GM19324 (cell line): Measurements from ENCODE around the gene AQP2.

Experiments
- ATAC-seq: cut with Tn5 transposase; IDR thresholded peaks from one replicate; pipeline ENCODE4 v1.9.1; 2021; ENCODE audit warnings: mild to moderate bottlenecking, moderate library complexity; ENCODE audit not compliant: unreplicated experiment, low FRiP score

Gene AQP2

GRCh38 chr12:49939707-49940106 lies 10.8 kb upstream of the AQP2 start:
- no peak for ATAC-seq

GRCh38 chr12:49941556-49942511 lies 8.7 kb upstream of the AQP2 start:
- ATAC-seq = no peak

DNA sequence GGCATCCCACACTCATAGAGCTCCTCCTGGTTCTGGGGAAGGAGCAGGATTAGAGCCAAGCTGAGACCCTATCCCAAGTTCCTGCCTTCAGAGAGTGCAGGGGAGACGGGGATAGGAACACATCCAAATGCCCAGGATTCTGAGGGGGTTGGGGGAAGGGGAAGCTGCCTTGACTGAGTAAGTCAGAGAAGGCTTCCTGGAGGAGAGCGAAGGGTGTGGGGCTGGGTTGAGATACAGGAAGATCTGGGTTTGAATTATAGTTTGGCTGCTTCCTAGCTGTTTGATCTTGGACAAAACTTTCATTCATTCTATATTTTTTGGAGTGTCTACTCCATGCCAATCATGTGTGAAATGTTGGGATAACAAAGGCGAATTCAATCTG lies 8.0 kb upstream of the AQP2 start:
- ATAC-seq = no peak

DNA sequence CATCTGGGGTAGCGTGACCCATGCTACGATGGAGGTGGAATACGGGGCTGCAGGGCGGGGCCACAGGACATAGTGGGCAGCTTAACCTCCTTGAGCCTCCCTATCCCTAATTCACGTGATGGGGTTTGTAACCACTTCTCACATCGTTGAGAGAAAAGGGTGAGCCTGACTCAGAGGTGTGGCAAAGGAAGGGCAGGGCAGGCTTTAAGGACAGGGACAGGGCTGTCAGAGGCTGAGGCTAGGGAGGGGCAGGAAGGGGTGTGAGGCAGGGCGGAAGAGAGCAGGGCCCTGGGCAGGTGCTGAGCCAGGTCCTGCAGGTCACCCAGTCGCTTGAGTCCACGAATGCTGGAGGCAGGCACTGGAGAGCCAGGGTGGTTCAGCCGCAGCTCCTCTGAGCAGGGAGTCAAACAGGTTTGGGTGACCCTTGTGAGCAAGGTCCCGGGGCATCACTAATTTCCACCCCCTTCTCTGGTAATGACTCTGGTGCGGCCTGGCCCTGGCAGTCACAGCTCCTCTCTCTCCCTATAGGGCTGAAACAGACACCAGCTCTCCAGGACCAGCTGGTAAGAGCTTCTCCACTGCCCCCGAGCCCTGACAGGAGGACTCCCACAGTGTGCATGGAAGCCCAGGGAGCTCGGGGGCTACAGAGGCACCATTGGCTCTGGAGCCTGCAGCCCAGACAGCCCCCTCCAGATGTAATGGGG lies 7.5 kb upstream of the AQP2 start:
- no peak for ATAC-seq

DNA sequence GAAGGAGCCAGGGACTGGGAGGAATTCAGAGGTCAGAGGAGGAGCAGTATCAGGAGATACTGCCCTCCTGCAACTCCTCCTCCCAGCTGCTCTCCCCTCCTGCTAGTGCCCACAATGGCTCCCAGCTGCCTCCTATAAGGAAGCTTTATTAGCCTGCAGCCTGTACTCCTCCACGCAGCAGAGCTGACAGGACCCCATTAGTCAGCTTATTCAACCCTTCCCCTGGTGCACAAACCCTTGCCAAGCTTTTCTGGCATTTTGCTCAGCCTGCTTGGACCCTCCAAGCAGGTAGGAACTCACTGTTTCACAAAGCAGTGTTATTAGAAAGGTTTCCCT lies 6.9 kb upstream of the AQP2 start:
- no peak for ATAC-seq

DNA sequence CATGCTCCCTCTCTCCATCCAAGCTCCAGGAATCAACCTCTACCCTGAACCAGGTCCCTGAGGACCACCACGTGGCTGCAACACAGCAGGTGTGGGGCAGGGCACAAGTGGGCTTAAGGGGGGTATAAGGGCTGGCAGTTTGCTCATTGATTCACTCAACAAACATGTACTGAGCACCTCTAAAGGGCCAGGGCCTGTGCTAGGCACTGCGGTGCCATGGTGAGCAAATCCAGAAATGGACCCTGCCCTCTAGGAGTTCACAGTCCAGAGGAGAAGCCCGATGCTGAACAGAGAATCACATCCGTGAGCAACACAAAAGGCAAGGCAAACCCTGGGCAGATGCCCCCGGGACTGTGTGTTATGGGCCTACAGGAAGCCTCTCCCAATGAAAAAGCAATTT lies 6.5 kb upstream of the AQP2 start:
- no peak for ATAC-seq

GRCh38 chr12:49944718-49945117 lies 5.8 kb upstream of the AQP2 start:
- ATAC-seq = no peak

- peak; percentile 57 for ATAC-seq
Measured at GRCh38 chr12:49945394-49946080, 5.0 kb upstream of the AQP2 start.

- ATAC-seq = no peak
Measured at GRCh38 chr12:49946086-49946485, 4.5 kb upstream of the AQP2 start.

DNA sequence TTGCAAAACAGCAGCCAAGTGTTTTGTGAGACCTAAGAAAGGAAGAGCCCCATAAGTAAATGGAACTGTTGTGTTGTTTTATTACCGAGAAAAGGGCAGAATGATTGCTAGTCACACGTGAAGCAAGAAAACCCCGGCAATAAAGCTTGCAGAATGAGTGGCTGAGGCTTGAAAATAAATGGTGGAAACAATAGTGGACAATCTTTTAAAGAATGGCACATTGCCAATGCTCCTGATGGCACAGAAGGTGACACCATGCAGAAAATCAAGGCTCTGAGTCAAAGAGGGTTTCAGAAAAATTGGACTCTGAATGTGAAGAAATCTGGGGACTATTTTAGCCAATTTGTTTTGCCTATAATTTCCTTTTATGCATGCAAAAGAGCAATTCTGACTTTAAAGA lies 4.0 kb upstream of the AQP2 start:
- ATAC-seq = no peak

DNA sequence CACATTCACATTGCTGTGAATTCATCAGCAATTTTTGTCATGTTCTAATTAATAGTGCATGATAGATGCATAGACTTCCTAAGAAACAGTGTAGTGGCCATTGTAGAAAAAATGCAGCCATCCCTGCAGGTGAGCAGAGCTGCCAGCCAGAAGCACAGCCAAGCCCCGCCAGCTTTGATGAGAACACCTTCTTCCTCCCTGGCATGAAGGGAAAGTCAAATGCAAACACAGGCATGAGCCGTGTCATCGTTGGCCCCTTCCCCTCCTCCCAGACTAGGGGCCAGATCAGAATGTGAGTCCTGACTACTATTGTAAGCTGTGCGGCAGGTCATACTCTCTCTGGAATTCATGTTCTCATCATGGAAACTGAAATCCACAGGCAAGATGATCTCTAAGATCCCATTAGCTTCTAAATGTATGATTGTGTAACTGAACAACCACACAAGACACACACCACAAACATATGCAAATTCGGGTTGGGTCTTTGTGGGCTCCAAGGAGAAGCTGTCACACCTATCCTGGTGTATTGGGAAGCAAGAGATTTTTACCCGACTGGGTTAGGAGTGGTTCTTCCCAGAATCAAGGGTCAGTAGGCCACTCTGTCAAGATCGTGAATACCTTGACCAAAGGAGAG lies 2.8 kb upstream of the AQP2 start:
- ATAC-seq = no peak

DNA sequence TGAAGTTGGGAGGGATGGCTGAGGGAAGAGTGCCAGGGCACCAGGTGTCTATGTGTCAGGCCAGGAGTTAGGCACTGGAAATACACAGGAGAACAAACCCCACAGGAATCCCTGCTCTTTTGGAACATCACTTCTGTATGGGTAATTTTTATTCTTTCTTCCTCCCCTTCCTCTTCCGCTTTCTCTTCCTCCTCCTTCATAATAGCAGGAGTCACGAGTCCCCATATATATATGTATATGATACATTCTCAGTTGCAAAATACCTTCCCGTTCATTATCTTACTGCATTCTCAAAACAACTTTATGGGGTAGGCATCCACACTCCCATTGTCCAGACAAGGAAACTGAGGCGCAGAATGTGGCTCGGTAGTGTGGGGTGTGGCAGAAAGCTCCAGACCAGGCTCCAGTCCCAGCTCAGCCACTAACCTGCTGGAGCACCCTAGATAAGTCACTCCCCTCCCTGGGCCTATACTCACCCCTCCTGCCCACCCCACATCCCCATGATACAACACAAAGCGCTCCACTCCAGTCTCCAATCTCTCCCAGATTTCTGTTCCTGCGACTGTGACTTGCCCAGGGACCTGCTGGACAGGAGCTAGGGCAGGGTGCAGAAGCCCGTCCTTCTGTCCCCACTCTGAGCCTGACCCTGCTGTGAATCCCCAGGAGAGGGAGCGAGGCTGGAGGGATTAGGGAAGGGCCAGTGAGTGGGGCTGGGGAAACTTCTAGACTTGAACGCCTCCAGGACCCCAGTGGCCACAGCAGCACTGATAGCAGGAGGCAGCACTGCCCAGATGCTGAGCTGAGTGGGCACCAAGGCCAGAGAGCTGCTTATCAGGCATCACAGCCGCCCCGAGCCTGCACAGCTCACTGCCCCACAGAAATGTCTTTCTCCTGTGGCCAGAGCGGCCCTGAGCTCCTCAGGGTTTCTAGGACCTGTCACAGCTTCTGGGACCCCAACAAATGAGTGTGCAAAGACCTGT lies 1.4 kb upstream of the AQP2 start:
- ATAC-seq = no peak

DNA sequence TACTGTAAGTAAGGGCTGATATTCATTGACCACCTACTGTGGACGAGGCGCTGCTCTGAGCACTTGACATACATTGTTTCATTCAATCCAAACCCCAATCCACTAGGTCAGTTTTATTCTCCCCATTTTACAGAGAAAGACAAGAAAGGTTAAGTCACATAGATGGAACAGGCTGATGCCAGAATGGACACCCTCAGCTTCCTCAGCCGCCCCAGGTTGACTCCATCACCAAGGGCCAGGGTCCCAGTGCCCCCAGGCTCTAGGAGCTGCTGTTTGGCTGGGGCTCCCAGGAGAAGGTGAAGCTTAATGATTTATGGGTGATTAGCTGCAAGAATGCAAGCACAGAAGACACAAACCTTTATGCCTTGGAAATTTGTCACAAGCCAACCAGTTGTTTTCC lies 671 bp upstream of the AQP2 start:
- ATAC-seq = no peak

DNA sequence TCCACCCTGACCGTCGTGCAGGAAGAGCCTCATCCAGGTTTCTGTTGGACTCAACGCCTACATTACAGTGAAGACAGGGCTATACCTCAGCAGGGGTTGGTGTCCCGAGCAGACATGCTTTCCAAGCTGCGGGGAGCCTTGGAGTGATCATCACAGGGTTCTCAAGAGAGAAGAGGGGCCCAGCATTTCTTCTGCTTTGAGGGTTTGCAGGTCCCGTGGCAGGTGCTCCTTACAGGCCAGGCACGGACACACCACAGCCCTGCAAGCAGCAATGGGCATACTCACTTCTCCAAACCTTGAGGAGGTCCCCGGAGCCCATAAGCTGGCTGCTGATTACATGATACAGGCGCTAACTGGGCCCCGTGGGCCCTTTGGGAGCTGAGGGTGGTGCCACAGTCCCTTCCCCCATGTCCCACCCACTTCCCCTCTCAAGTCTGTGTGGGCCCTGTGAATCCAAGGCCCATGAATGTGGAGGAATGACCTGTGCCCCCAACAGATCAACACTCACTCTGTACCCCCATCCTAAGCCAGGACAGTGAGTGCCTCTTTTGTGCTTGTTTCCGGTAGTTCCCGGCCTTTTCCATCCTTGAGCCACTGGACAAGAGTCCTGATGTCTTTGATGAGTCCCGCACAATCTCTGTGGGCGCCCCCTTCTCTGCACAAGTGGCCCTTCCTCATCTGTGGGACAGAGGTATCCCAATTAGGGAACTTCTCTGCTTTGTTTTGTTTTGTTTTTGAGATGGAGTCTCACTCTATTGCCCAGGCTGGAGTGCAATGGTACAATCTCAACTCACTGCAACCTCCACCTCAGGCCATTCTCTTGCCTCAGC lies 1.1 kb downstream of the AQP2 start:
- ATAC-seq = no peak

DNA sequence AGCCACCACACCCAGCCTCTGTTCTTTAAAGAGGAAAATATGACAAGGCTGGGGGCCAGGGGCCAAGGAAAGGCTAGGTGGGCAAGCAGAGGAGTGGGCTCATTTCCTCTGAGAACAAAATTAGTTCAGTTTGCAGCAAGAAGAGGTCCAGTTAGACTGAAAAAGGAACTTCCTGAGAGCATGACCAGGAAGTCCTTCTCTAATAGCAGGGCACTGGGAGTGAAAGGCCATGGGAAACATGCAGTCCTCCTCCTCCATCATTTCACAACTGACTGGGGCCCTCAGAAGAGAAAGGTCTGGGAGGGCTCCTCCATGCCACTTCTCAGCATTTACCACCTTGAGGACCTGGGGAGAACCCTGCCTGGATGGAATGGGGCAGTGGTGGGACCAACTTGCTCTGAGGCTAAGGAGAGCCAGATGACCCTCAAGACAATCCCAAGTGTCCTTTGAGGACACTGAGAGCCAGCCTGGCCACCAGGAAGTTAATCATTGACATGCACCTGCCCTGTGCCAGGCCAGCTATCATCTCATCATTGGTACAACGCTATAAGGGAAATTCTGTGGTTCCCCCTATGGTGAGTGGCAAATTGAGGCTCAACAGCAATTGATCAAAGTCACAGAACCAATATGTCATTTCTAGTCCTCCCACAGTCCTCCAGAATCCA lies 2.0 kb downstream of the AQP2 start:
- no peak for ATAC-seq

DNA sequence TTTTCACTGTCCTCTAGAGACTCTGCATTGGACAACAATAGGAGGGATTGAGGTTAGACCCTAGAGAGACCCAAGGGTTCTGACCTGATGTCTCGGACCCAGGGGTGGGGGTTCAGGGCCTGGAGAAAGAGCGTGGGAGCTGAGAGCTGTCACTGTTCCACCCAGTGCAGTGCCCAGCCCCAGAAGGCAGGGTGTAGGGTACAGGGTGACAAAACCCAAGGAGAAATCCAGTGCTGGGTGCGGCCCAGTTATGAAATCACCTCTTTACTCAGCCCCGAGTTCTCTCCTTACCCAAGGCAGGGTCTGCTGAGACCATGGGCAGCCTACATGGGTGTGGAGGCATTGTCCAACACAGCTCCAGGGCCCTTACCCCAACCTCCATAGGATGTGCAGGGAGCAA lies 2.6 kb downstream of the AQP2 start:
- ATAC-seq = no peak

GRCh38 chr12:49953961-49954846 lies 3.7 kb downstream of the AQP2 start:
- no peak for ATAC-seq
